ENCODE results near the gene CKLF.

Gene CKLF

GRCh38 chr16:66538910-66539309, 13.5 kb upstream of the CKLF start:
- H3K27me3 ChIP-seq (ENCODE audit: control insufficient read depth, insufficient read depth, low read length), result no peaks in the 10 kb centered on the region
- no peak overlapping the region for H3K9ac ChIP-seq (ENCODE audit: low read length)
- H3K4me1 ChIP-seq (ENCODE audit: control insufficient read depth, insufficient read depth, low read length), result peaks cover 3% of the 10 kb centered on the region
- H3K36me3 ChIP-seq (ENCODE audit: control insufficient read depth, insufficient read depth, low read length), result no peaks in the 10 kb centered on the region
- H3K4me3 ChIP-seq (ENCODE audit: low read length), result no peak overlapping the region
- no peaks in the 10 kb centered on the region for H3K9me3 ChIP-seq (ENCODE audit: control insufficient read depth, low read length)

- H3K27me3 ChIP-seq (ENCODE audit: control insufficient read depth, insufficient read depth, low read length), result no peaks in the 10 kb centered on the region
- no peaks in the 10 kb centered on the region for H3K9me3 ChIP-seq (ENCODE audit: control insufficient read depth, low read length)
- H3K36me3 ChIP-seq (ENCODE audit: control insufficient read depth, insufficient read depth, low read length), result no peaks in the 10 kb centered on the region
- H3K4me3 ChIP-seq (ENCODE audit: low read length), result no peak overlapping the region
- H3K9ac ChIP-seq (ENCODE audit: low read length), result no peak overlapping the region
- H3K4me1 ChIP-seq (ENCODE audit: control insufficient read depth, insufficient read depth, low read length), result peaks cover 3% of the 10 kb centered on the region
Observed at GRCh38 chr16:66539623-66540469, 12.5 kb upstream of the CKLF start.

GRCh38 chr16:66541388-66542355, 10.7 kb upstream of the CKLF start:
- no peak overlapping the region for H3K9ac ChIP-seq (ENCODE audit: low read length)
- H3K9me3 ChIP-seq (ENCODE audit: control insufficient read depth, low read length), result no peaks in the 10 kb centered on the region
- no peaks in the 10 kb centered on the region for H3K36me3 ChIP-seq (ENCODE audit: control insufficient read depth, insufficient read depth, low read length)
- H3K4me3 ChIP-seq (ENCODE audit: low read length), result no peak overlapping the region
- H3K27me3 ChIP-seq (ENCODE audit: control insufficient read depth, insufficient read depth, low read length), result no peaks in the 10 kb centered on the region
- H3K4me1 ChIP-seq (ENCODE audit: control insufficient read depth, insufficient read depth, low read length), result peaks cover 3% of the 10 kb centered on the region

- Histone ChIP-seq H3K9ac (ENCODE audit: low read length) (no peak overlapping the region), H3K9me3 (ENCODE audit: control insufficient read depth, low read length) (no peaks in the 10 kb centered on the region), H3K36me3 (ENCODE audit: control insufficient read depth, insufficient read depth, low read length) (no peaks in the 10 kb centered on the region)
Observed at GRCh38 chr16:66542396-66542795, 10.0 kb upstream of the CKLF start.

GRCh38 chr16:66543541-66543940, 8.8 kb upstream of the CKLF start:
- no peak overlapping the region for H3K9ac ChIP-seq (ENCODE audit: low read length)
- no peaks in the 10 kb centered on the region for H3K36me3 ChIP-seq (ENCODE audit: control insufficient read depth, insufficient read depth, low read length)
- H3K4me1 ChIP-seq (ENCODE audit: control insufficient read depth, insufficient read depth, low read length), result peaks cover 3% of the 10 kb centered on the region
- no peaks in the 10 kb centered on the region for H3K9me3 ChIP-seq (ENCODE audit: control insufficient read depth, low read length)
- H3K27me3 ChIP-seq (ENCODE audit: control insufficient read depth, insufficient read depth, low read length), result no peaks in the 10 kb centered on the region
- H3K4me3 ChIP-seq (ENCODE audit: low read length), result no peak overlapping the region

More at GRCh38 chr16:66542396-66542795, 10.0 kb upstream of the CKLF start:
- peaks cover 3% of the 10 kb centered on the region for H3K4me1 ChIP-seq (ENCODE audit: control insufficient read depth, insufficient read depth, low read length)
- no peaks in the 10 kb centered on the region for H3K27me3 ChIP-seq (ENCODE audit: control insufficient read depth, insufficient read depth, low read length)
- H3K4me3 ChIP-seq (ENCODE audit: low read length), result no peak overlapping the region

- Histone ChIP-seq H3K9ac (ENCODE audit: low read length) (no peak overlapping the region), H3K36me3 (ENCODE audit: control insufficient read depth, insufficient read depth, low read length) (no peaks in the 10 kb centered on the region), H3K4me1 (ENCODE audit: control insufficient read depth, insufficient read depth, low read length) (peaks cover 3% of the 10 kb centered on the region), H3K4me3 (ENCODE audit: low read length) (no peak overlapping the region), H3K27me3 (ENCODE audit: control insufficient read depth, insufficient read depth, low read length) (no peaks in the 10 kb centered on the region), H3K9me3 (ENCODE audit: control insufficient read depth, low read length) (no peaks in the 10 kb centered on the region)
Observed at GRCh38 chr16:66544016-66544757, 8.2 kb upstream of the CKLF start.

- Histone ChIP-seq H3K27me3 (ENCODE audit: control insufficient read depth, insufficient read depth, low read length) (no peaks in the 10 kb centered on the region), H3K4me3 (ENCODE audit: low read length) (no peak overlapping the region), H3K9me3 (ENCODE audit: control insufficient read depth, low read length) (no peaks in the 10 kb centered on the region), H3K9ac (ENCODE audit: low read length) (no peak overlapping the region), H3K4me1 (ENCODE audit: control insufficient read depth, insufficient read depth, low read length) (peaks cover 20% of the 10 kb centered on the region), H3K36me3 (ENCODE audit: control insufficient read depth, insufficient read depth, low read length) (no peaks in the 10 kb centered on the region)
Observed at GRCh38 chr16:66547101-66547989, 5.0 kb upstream of the CKLF start.

GRCh38 chr16:66548068-66548467, 4.3 kb upstream of the CKLF start:
- Histone ChIP-seq H3K27me3 (ENCODE audit: control insufficient read depth, insufficient read depth, low read length) (no peaks in the 10 kb centered on the region), H3K4me3 (ENCODE audit: low read length) (no peak overlapping the region), H3K9ac (ENCODE audit: low read length) (peak overlapping the region; percentile 93), H3K9me3 (ENCODE audit: control insufficient read depth, low read length) (no peaks in the 10 kb centered on the region), H3K4me1 (ENCODE audit: control insufficient read depth, insufficient read depth, low read length) (peaks cover 20% of the 10 kb centered on the region), H3K36me3 (ENCODE audit: control insufficient read depth, insufficient read depth, low read length) (no peaks in the 10 kb centered on the region)

GRCh38 chr16:66548868-66549267, 3.5 kb upstream of the CKLF start:
- H3K9me3 ChIP-seq (ENCODE audit: control insufficient read depth, low read length), result no peaks in the 10 kb centered on the region
- peak overlapping the region; percentile 54 for H3K4me3 ChIP-seq (ENCODE audit: low read length)
- H3K36me3 ChIP-seq (ENCODE audit: control insufficient read depth, insufficient read depth, low read length), result no peaks in the 10 kb centered on the region
- H3K27me3 ChIP-seq (ENCODE audit: control insufficient read depth, insufficient read depth, low read length), result no peaks in the 10 kb centered on the region
- H3K4me1 ChIP-seq (ENCODE audit: control insufficient read depth, insufficient read depth, low read length), result peaks cover 25% of the 10 kb centered on the region
- H3K9ac ChIP-seq (ENCODE audit: low read length), result peak overlapping the region; percentile 93

GRCh38 chr16:66549284-66550131, 2.9 kb upstream of the CKLF start, which contains the start of gene TK2:
Gene TK2 (minus strand): TSS chr16:66550122. CDS start chr16:66550061, 61 bp downstream.
- Histone ChIP-seq H3K4me1 (ENCODE audit: control insufficient read depth, insufficient read depth, low read length) (peaks cover 25% of the 10 kb centered on the region), H3K36me3 (ENCODE audit: control insufficient read depth, insufficient read depth, low read length) (no peaks in the 10 kb centered on the region), H3K27me3 (ENCODE audit: control insufficient read depth, insufficient read depth, low read length) (no peaks in the 10 kb centered on the region), H3K9ac (ENCODE audit: low read length) (peak within 1 kb of the TSS; percentile 93), H3K9me3 (ENCODE audit: control insufficient read depth, low read length) (no peaks in the 10 kb centered on the region), H3K4me3 (ENCODE audit: low read length) (peak within 1 kb of the TSS; percentile 54)
